IPS-NIHi11 (cell line): ENCODE results near the gene CD24.

ENCODE experiments used
- DNase-seq: peaks from one replicate; pipeline ENCODE4 v3.0.0; 2012; ENCODE audit warnings: mixed read lengths, low spot score

Gene CD24

DNA sequence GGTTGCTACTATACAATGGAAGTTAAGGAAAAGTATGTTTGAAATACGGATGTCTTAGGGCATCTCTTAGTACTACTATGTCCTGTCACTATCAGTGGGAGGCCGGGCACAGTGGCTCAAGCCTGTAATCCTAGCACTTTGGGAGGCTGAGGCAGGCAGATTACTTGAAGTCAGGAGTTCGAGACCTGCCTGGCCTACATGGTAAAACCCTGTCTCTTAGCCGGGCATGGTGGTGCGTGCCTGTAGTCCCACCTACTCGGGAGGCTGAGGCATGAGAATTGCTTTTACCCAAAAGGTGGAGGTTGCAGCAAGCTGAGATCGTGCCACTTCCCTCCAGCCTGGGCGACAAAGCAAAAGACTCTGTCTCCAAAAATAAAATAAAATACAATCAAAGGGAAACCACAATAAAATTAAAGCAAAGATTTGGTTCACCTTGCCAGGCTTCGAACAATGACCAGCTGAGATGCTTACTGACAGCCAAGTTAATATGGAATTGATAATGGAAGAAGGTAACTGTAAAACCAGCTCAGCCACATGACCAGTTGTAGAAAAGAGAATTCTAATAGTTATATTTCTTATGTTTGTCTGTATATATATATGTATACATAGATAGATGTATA is 6.5 kb downstream of the CD24 start:
- DNase-seq: no peak

DNA sequence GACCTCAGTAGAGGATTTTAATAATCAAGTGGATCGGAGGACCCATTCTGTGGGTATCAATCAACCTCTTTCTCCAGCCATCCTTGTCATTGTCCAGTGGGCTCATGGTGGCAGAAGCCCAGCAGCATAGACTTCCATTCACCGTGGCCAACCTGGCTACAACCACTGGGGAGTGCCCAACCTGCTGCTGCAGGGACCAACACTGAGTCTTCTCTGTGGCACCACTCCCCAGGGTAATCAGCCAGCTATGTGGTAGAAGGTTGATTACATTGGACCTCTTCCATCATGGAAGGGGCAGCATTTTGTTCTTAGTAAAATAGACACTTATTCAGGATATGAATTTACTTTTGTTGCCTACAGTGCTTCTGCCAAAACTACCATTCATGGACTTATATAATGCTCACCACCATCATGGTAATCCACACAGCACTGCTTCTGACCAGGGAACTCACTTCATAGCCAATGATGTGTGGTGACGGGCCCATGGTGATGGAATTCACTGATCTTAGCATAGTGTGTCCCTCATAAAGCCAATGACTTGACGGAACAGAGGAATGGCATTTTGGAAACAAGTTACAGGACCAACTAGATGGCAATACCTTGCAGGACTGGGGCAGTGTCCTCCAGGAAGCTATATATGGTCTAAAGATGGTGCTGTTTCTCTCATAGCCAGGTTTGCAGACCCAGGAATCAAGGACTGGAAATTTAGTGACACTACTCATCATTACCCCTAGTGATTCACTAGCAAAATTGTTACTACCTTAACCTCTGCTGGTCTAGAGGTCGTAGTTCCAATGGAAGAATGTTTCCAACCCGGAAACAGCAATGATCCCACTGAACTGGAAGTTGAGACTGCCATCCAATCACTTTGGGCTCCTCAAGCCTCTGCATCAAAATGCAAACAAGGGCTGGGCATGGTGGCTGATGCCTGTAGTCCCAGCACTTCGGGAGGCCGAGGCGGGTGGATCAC is 7.6 kb downstream of the CD24 start:
- no peak for DNase-seq

DNA sequence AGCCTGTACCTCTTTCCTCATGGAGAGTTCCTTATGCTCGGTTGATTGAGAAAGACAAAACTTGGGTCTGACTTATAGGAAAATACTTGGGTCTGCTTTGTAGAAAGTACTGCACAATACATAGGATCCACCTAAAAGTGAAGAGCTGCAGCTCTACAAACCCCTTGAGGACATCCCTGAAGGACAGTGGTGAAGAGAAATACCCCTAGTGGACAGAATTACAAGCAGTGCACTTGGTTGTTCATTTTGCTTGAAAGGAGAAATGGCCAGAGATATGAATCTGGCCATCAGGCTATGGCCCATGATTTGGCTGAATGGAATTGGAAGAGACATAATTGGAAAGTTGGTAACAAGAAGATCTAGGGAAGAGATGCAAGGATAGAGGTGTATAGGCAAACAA is 8.3 kb downstream of the CD24 start:
- DNase-seq: no peak

DNA sequence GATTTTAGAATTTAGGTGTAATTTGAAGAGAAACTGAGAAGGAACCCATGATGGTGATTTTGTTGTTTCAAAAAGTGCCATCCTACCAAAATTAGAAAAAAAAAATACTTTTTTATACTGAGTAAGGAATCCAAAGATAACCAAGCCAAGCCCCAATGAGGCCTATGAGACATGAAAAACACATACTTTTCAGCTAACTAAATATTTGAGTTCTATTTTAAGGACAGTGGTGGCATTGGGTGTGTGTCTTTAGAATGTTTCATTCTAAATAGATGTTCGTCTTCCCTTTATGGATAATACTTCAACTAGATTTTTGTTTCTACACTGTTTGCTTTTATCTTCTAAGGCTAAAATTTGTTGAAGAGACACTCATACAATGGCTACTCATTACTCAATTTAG is 9.6 kb downstream of the CD24 start:
- no peak for DNase-seq

DNA sequence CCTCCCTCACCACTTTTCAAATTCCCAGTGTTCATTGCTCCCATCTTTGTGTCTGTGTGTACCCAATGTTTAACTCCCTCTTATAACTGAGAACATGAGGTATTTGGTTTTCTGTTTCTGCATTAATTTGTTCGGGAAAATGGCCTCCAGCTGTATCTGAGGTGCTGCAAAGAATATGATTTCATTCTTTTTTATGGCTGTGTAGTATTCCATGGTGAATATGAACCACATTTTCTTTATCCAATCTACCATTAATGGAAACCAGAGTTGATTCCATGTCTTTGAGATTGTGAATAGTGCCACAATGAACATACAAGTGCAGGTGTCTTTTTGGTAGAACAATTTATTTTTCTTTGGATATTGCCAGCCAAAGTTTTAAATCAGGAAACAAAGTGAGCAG is 10.4 kb downstream of the CD24 start:
- DNase-seq: no peak

DNA sequence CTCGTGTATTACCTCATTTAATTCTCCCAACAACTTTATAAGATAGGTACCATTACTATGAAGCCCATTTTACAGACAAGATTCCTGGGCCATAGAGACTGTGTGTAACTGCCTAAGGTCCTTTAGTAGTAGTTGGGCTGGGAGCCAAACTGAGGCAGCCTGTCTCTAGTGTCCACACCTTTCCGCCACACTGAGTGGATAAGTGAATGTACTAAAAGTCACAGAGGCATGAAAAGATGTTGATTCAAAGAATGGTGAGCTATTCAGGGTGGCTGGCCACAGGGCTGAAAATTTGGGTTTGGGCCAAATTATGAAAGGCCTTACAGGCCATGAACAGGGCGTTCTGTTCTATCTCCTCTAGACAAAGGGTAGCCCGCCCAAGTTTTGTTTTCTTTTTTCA is 11.0 kb downstream of the CD24 start:
- no peak for DNase-seq

DNA sequence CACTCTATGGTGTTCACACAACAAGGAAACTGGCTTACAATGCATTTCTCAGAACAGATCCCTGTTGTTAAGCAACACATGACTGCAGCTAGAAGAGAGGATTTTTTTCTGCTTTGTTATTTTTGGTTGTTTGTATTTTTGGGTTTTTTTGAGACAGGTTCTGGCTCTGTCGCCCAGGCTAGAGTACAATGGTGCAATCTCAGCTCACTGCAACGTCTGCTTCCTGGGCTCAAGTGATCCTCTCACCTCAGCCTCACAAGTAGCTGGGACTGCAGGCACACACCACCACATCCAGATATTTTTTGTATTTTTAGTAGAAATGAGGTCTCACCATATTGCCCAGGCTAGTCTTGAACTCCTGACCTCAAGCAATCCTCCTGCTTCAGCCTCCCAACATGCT is 12.7 kb downstream of the CD24 start:
- DNase-seq: no peak

DNA sequence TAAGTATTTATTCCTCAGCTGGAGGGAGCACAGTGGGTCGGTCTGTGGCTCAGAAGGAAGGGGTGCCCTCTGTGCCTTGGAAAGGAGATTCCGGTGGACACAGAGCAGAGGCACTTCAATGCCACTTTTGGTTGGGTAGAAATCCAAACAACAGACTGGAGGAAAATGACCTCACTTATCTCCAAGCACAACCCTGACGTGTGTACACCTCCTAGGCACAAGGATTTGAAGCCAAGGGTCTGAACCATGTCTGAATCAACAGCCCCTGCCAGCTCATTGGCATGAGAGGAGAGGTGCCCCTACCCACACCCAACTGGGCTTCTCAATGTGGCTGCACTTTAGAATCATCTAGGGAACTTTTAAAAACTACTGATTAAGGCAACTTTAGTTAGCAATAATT is 13.4 kb downstream of the CD24 start:
- DNase-seq: no peak

DNA sequence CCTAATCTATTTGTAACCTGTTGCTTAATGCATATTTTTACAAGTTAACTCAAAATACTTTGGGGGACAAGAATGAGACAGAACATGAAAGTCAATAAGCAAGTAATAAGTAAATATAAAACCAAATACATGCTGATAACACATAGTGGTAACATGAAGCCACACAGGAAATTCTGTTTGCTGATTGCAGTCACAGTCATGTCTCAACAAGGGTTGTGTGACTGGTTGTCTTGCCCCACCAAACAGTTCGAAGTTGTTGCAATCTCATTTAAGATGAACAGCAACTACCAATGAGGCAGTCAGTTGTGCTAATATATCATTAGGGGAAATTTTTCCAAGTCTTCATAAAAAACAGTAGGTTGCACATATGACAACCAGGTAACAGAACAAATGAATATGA is 14.5 kb downstream of the CD24 start:
- no peak for DNase-seq

DNA sequence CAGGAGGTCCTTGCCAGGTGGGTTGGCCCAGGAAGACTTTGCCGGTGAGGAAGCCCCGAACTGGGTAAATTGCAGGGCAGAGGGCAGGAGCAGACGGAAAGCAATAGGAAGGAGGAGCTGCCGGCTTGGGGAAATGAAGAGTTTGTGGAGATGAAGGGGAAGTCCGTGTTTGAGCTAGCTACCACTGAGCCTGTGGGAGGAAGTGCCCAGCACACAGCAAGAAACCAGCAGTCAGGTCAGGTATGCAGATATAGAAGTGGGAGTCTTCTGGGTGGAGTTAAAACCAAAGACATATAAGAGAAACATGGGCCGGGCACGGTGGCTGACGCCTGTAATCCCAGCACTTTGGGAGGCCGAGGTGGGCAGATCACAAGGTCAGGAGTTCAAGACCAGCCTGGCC is 34.7 kb downstream of the CD24 start:
- DNase-seq: no peak

DNA sequence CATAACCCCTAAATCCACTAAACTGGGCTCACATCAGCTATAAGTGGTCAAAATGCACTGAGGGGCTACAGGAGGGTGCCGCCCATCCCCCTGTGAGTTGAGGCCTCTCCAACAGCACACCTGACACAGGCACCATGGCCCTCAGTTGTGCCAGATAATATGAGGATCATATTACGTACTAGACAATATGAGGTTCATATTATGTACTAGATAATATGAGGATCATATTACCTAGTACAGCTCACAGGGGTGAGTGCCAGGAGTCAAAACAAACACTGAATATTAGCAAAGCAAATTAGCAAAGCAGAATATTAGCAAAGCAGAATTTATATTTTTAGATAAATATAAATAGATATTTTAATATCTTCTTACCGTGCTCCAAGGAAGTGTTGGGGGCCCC is 35.3 kb downstream of the CD24 start:
- no peak for DNase-seq

DNA sequence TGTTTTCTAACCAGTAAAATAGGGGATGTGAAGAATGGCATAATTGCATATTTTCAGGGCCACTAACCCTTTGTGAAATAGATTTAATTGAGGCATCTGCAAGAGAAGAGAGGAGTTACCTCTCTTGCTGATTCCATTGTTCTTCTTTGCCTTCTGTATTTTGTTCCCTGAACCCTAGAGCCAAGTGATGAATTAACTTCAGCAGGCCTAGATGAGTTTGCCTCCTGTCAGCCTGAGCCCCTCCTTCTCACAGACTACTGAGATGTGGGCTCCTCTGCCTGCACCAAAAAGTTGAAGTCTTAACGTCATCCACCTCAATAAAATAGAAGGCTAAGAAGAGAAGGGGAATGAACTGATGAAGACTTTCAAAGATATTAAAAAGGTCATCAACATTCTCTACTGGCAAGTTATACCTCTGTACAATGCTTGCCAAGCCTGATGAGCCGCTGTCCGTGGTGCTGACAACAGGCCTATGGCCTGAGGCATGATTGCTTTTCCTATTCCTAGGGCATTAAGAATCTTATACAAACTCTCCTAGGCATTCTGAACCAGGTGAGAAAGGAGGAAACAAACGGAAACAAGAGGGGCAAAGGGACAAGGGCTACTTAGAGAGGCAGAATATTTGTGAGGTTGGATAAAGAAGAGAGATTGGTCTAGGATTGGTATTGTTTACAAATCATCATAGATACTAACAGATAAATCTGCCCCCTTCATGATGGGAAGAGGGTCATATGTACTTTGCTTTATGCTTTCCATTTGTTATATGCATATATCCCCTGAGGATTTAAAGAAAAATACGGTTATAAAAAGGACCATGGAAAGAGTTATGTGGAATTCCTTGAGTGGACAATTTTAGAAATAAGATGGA is 46.8 kb downstream of the CD24 start:
- DNase-seq: peak; percentile 85

DNA sequence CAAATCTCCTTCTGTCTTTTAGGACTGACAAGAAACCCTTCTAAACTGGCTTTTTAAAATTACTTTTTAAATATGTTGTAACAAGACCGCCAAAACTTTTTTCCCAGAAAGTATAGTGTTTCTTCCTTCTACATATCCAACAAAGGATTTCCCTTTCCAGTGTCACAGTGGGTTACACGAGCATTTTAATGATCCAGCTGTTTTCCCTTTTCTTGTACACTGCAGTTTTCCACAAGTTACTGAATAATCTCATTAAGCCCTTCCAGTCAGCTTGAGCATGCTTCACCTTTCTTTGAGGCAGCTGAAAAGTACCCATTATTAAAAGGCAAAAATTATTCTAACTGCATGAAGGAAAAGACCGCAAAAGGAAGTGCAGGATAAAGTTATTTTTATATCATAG is 48.6 kb downstream of the CD24 start:
- DNase-seq: no peak

DNA sequence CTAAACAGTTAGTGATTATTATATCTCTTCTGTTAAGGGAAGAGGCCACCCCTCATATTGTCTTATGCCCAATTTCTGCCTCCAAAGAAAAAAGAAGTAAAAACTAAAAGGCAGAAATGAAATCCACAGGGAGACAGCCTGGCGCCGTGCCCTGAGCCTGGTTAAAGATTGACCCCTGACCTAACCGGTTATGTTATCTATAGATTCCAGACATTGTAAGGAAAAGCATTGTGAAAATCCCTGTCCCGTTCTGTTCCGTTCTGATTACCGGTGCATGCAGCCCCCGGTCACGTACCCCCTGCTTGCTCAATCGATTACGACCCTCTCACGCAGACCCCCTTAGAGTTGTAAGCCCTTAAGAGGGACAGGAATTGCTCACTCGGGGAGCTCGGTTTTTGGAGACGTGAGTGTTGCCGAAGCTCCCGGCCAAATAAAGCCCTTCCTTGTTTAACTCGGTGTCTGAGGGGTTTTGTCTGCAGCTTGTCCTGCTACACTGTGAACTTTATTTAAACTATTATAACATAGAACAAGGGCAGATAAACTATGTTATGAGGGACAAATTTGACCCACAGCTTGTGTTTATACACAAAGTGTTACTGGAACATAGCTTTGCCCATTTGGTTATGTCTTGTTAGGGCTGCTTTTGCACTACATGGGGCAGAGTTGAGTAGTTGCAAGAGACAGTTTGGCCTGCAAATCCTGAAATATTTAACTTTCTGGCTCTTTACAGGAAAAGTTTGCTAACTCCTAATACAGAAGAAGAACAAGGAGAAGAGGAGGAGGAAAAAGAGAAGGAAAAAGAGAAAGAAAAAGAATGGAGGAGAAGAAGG is 49.6 kb downstream of the CD24 start:
- no peak for DNase-seq

DNA sequence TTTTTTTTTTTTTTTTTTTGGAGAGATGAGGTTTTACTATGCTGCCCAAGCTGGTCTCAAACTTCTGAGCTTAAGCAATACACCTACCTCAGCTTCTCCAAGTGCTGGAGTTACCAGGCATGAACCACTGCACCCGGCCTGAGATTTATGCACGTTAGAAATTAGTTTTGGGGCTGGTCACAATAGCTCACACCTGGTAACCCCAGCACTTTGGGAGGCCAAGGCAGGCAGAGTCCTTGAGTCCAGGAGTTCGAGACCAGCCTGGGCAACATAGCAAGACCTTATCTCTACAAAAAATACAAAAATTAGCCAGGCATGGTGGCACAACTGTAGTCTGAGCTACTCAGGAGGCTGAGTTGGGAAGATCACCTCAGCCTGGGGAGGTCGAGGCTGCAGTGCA is 51.9 kb downstream of the CD24 start:
- DNase-seq: no peak
